Bronchial epithelial cell (primary cell): ENCODE measurements around the gene CTSE. TPM values are rescaled to one million over a fixed set of nuclear protein-coding genes. Genes with fewer than 3 reads are reported as not detected.

ENCODE experiments used
- DNase-seq: peaks from one replicate; pipeline ENCODE4 v3.0.0-alpha.2; 2010; ENCODE audit warnings: low read depth
- FAIRE-seq: peaks from 2 replicates; lab custom pipeline; 2011; peaks lifted over from hg19 to GRCh38; lab: Jason Lieb, UNC
- H3K27me3 ChIP-seq: 2 replicates; pipeline ENCODE4 v1.5.1; 2011; ENCODE audit warnings: low read length; ENCODE audit not compliant: control insufficient read depth, insufficient read depth
- H3K36me3 ChIP-seq: 2 replicates; pipeline ENCODE4 v1.5.1; 2011; ENCODE audit warnings: low read length; ENCODE audit not compliant: control insufficient read depth, insufficient read depth
- H3K4me3 ChIP-seq: 2 replicates; pipeline ENCODE4 v1.5.1; 2011; ENCODE audit warnings: mild to moderate bottlenecking, low read depth, low read length, control low read depth
- total RNA-seq: library from RNA; depleted of rRNA; stranded (reverse); fragments of >200 nt; gene quantifications from 2 replicates; pipeline ENCODE4 v1.2.1, GENCODE V29; 2014
- TF ChIP-seq, protein P1 (sequence below): IDR thresholded peaks from 2 replicates; pipeline ENCODE4 v1.5.1; 2011; ENCODE audit warnings: mild to moderate bottlenecking, moderate library complexity, low read length, control low read depth, inconsistent platforms; ENCODE audit not compliant: insufficient read depth, severe bottlenecking

CTSE gene
- total RNA-seq, 1 donor from 2014 or later: not detected

DNA sequence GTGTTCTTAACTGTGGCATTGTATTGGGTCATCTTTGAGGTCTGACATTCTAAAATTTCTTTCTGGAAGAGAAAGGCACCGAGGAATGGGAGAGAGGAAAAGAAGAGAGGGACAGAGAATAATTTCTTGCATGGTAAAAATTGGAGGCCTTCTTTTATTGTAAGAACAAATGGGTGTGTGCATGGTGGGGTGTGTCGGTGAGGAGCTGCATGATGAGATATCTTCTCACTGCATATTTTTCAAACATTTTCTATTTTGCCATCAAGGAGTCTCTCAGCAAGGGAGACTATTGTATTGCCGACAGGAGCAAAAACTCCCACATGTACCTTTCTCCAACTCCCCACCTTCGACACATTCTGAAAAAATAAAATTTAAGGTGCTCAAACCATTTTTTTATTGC lies 6.5 kb upstream of the CTSE start:
- DNase-seq (no peak), FAIRE-seq (no peak)
- Histone ChIP-seq H3K27me3 (no peaks in the 10 kb centered on the region), H3K36me3 (no peaks in the 10 kb centered on the region), H3K4me3 (no peak overlapping the region)
- TF ChIP-seq, protein P1, sequence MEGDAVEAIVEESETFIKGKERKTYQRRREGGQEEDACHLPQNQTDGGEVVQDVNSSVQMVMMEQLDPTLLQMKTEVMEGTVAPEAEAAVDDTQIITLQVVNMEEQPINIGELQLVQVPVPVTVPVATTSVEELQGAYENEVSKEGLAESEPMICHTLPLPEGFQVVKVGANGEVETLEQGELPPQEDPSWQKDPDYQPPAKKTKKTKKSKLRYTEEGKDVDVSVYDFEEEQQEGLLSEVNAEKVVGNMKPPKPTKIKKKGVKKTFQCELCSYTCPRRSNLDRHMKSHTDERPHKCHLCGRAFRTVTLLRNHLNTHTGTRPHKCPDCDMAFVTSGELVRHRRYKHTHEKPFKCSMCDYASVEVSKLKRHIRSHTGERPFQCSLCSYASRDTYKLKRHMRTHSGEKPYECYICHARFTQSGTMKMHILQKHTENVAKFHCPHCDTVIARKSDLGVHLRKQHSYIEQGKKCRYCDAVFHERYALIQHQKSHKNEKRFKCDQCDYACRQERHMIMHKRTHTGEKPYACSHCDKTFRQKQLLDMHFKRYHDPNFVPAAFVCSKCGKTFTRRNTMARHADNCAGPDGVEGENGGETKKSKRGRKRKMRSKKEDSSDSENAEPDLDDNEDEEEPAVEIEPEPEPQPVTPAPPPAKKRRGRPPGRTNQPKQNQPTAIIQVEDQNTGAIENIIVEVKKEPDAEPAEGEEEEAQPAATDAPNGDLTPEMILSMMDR: no peak

DNA sequence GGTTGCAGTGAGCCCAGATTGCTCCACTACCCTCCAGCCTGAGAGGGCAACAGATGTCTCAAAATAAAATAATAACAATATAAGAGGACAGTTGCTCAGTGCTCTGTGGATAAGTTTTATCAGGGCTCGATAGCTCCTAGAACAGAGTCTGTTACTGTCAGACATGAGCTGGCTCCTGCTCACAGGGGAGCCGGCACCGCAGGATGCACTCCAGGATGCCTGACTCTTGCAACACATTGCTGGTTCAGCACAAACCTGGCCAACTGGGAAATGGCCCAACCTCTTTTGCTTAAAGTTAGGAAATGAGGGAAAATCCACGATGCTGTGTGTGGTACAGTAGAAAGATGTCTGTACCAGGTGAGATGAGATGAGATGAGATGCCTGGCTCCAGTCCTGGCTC lies 5.8 kb upstream of the CTSE start:
- TF ChIP-seq, protein P1: no peak
- FAIRE-seq: no peak
- H3K27me3 ChIP-seq: no peaks in the 10 kb centered on the region
- no peaks in the 10 kb centered on the region for H3K36me3 ChIP-seq
- no peak overlapping the region for H3K4me3 ChIP-seq
- peak; percentile 76 for DNase-seq

DNA sequence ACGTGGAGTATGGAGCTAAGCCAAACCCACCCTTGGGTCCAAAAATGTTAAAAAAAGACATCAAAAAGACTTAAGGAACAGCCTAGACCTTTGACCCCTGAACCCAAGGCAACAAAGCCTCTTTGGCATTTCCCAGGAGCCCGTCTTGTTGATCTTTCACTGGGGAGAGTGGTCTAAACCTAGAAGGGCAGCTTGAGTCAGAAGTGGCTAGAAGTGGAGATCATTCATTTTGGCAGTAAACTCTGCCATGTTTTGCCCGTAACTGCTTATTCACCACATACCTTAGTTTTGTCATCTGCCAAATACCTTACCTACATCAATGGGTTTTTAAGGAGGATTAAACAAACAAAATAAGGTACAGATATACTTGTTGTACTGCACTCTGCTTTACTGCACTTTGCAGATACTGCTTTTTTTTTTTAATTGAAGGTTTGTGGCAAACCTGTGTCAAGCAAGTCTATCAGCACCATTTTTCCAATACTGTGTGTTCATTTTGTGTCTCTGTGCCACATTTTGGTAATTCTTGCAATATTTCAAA lies 1.7 kb upstream of the CTSE start:
- Histone ChIP-seq H3K36me3 (no peaks in the 10 kb centered on the region), H3K27me3 (no peaks in the 10 kb centered on the region), H3K4me3 (no peak overlapping the region)
- FAIRE-seq (no peak), DNase-seq (peak; percentile 75)
- TF ChIP-seq, protein P1: no peak

DNA sequence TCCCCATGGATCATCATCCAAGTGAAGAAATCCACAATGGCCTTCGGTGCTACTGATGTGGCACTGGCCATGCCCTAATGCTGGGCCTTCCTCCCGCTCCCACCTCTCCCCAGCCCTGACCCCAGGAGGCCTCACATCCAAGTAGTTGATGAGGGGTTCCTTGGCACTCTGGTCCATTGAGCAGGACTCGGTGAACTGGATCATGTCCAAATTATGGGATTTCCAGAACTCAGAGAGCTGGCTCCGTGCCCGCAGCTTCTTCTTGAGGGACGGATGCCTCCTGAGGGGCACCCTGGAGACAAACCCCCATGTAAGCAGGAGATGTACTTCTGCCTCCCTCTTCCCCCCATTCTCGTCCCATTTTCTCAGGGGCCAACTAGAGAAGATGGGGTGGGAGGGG lies 929 bp downstream of the CTSE start:
- FAIRE-seq: no peak
- TF ChIP-seq, protein P1: no peak
- H3K36me3 ChIP-seq: no peaks in the 10 kb centered on the region

GRCh38 chr1:206021626-206022365 lies 1.9 kb downstream of the CTSE start:
- TF ChIP-seq, protein P1: no peak
- Histone ChIP-seq H3K36me3 (no peaks in the 10 kb centered on the region), H3K4me3 (no peak overlapping the region), H3K27me3 (no peaks in the 10 kb centered on the region)
- peak; percentile 66 for DNase-seq
- FAIRE-seq: no peak

More for the DNA sequence above, 929 bp downstream of the CTSE start:
- no peak for DNase-seq
- H3K27me3 ChIP-seq: no peaks in the 10 kb centered on the region
- no peak overlapping the region for H3K4me3 ChIP-seq
